Stimulated activated CD8-positive, alpha-beta memory T cell treated with anti-CD3 and anti-CD28 coated beads, Interleukin-12 subunit alpha, Interleukin-12 subunit beta, amount 100 ng/mL, for 4 hours (primary cell): ENCODE data around the gene PHC2.

Experiments
- DNase-seq: peaks from one replicate; pipeline ENCODE4 v3.0.0-alpha.2; 2020; ENCODE audit warnings: low read depth

PHC2 gene

DNA sequence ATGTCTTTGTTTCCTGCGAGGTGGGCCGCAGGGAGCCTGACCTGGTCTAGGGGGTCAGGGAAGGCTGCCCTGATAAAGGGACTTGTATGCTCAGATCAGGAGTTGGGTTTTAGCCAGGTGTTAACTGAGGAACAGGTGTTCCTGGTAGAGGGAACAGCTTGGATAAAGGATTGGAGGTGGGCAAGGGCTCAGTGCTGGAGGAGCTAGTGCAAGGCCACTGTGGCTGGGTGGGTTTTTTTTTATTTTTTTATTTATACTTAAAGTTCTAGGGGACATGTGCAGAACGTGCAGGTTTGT lies 141.1 kb downstream of the PHC2 start:
- no peak for DNase-seq

- DNase-seq = no peak
Measured at GRCh38 chr1:33288976-33289857, 141.7 kb downstream of the PHC2 start.

- no peak for DNase-seq
Measured at GRCh38 chr1:33287317-33287716, 143.6 kb downstream of the PHC2 start.

DNA sequence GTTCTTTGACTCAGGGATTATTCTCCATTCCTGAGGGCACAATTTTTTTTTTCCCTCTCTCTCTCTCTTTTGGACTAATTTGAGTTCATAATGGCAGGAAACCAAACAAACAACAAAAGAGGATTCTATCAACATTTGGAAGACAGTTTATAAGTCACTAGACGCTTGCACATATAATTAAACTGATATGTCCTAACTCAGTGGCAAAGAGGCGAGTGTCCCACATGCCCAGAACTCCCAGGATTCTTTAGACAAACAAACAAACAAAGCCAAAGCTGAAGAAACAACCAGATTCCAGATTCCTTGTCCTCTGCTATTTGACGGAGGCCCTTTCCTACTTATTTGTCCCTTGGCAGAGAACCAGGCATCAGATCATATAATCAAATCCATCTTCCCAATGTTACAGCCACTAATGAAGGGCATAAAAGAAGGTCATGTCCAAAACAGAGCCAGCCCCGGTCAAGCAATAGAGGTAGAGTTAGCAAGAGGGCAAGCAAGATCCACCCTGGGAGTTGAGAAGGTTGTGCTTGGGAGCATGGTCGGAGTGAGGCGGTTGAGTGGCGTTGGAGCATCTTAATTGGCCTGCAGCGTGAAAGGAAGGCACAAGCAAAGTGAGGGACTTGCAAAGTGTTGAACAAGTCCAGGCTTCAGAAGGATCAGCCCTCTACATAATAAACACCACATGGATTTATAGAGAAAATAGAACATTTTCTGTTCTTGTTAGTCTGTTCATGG lies 144.3 kb downstream of the PHC2 start:
- DNase-seq = no peak

DNA sequence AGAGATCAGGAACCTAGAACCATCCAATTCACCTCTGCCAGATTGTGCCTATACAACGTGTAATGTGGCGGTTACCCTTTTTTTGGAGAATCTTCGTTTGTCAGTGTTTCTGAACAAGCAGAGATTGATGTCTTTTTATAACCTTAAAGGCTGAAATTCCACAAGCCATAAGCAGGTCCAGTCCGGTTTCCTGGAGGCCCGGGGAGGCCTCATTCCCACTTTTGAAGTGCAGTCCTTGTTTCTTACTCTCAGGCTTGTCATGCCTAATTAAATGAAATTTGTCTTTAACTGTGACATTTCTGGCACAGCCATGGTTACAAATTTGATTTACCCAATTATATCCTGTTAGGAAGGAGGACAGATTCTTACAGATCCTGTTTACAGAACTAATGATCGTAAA lies 146.8 kb downstream of the PHC2 start:
- DNase-seq = no peak

- DNase-seq = no peak
Measured at GRCh38 chr1:33282791-33283190, 148.1 kb downstream of the PHC2 start.

DNA sequence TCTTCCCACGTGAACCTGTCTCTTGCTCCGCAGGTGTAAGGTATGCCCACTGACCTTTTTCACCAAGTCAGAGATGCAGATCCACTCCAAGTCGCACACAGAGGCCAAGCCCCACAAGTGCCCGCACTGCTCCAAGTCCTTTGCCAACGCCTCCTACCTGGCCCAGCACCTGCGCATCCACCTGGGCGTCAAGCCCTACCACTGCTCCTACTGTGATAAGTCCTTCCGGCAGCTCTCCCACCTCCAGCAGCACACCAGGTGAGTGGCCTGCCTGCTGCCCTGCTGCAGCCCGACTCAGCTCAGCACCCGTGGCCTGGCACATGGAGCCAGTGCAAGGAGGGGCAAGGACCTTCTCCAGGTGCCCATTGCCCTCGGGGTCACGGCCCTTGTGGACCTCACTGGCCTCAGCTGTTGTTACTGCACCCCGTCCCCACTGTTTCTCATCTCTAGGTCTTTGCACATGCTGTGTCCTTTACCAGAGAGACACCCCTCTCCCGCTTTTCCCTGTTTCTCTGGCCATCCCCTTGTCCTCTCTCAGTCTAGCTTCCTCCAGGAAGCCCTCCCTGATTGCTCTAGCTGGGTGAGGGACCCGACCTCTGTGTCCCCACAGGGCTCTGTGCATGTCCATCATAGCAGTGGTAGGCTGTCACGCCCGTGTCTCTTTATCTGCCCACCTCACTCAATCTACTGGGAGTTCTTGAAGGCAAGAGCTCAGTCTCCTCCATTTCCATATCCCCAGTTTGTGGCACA lies 149.2 kb downstream of the PHC2 start:
- DNase-seq = no peak

DNA sequence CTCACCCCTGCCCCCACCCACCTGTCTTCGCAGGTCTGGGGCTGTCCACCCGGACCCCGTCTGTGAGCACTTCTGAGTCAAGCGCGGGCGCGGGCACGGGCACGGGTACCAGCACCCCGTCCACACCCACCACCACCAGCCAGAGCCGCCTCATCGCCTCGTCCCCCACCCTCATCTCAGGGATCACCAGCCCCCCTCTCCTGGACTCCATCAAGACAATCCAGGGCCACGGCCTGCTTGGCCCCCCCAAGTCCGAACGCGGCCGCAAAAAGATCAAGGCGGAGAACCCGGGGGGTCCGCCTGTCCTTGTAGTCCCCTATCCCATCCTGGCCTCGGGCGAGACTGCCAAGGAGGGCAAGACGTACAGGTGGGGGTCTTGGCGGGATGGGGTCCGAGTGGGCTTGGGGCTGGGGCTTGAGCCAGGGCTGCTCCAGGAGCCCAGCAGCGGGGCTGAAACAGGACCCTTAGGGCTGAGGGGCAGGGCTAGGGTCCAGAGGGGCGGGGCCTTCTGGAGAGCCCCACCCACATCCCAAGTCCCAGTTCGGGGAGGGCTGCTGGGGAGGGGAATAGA lies 150.7 kb downstream of the PHC2 start:
- no peak for DNase-seq

DNA sequence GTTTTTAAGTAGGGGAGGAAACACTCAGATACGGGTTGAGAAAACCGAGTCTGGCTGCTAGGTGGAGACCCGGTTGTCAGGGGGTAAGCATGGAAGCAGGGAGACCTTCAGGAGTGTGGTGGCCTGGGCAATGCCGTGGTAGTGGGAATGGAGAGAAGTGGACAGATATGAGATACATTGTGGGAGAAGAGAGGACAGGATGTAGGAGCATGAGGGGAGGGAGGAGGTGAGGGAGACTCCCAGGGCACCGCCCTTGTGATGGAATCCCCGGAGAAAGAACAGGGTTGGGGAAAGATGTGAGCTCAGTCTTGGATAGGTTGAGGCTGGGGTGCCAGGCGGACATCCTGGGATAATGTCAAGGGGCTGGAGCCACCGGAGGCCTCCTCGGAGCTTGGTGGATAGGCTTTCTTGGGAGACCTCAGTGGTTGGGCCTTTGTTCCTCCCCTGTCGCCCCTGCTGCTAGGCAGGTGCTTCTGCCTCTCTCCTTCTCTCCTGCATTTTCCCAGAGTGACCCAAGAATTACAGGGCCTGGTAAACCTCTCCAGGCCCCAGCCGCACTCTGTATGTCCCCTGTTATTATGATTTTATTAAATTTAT lies 153.3 kb downstream of the PHC2 start:
- no peak for DNase-seq

- DNase-seq = no peak
Measured at GRCh38 chr1:33276573-33277298, 154.2 kb downstream of the PHC2 start.

GRCh38 chr1:33275706-33276572 lies 155.0 kb downstream of the PHC2 start:
- DNase-seq = no peak

DNA sequence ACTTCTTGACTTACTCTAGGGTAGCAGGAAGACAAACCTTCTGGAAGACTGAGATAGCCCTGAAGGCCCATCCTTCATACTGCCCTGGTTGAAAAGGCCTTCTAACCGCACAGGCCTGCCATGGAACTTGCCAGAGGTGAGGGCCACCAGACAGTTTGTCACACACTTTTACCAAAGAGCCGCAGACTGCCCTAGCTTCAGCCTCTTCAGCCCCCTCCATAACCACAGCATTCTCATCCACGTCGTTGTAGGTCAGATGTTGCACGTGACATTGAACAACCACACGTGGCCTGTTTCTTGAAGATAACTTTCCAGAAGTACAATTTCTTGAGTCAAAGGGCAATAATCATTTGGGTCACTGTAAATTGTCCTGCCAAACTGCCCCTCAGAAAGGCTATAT lies 155.7 kb downstream of the PHC2 start:
- no peak for DNase-seq

- no peak for DNase-seq
Measured at GRCh38 chr1:33274446-33274845, 156.4 kb downstream of the PHC2 start.

DNA sequence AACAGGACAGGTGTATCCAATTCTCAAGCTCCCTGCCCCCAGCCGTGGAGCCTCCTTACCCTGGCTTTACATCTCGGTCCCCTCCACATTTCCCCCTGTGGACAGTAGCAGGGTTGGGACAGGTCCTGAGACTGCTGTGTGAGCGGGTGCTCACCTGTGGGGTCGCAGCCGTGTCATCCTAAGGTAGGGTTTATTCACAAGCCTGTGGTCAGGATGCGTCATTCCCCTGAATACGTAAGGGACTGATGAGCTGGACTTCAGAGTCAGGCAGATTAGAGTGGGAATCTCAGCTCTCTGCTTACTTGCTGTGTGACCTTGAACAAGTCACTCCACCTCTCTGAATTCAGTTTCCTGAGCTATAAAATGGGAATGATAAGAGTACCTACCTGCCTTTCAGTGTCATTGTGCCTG lies 156.9 kb downstream of the PHC2 start:
- no peak for DNase-seq
